Stimulated activated naive CD4-positive, alpha-beta T cell (primary cell): ENCODE measurements around the gene TIMM10.

Experiments
- DNase-seq, 6 experiments: peaks; one replicate each; lab custom pipeline; 2025; lab: John Stamatoyannopoulos, UW

Gene TIMM10

DNA sequence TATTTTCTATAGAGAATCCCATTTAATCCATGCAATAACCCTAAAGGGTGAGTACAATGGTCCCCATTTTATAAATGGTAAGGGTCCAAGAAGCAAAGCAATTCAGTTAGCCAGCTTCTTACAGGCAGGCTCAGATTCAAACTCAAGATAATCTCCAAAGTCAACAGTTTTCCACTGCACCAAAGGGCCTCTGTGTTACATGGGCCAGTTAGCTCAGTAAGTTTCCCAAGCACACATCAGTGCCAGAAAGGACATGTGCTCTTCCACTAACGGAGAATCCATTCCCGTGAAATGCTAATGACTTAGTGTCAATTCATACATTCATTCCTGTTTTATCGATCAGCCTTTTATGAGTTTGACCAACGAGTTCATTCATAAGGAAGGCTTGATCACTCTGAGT lies 26.0 kb downstream of the TIMM10 start:
- DNase-seq = no peak

DNA sequence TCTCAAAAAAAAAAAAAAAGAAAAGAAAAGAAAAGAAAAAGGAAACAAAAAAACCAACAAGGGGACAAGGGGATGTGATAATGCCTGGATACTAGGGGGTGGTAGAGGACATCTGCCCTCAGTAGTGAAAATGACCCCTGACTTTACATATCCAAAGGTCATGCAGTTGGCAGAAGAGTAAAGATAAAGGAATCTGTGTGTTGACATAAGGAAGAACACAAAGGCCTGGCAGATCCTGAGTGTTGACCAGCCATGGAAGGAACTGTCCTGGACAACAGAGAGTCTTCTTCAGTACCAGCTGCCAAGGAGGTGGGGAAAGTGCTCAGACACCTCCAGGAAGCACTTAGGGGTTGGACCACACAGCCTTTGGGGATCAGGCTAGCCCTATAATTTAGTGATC lies 27.7 kb downstream of the TIMM10 start:
- DNase-seq = no peak

DNA sequence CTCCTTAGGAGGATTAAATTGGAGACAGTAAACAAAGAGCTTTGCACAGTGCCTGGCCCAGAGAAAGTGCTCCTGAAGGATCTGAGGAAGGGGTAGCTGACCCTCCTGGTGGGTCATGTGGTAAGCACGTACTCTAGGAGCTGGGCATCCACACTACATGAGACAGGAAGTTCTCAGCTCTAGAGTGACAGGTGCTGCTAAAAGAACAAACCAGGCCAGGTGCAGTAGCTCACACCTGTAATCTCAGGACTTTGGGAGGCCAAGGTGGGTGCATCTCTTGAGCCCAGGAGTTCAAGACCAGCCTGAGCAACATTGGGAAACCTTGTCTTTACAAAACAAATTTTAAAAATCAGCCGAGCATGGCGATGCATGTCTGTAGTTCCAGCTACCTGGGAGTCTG lies 28.2 kb downstream of the TIMM10 start:
- DNase-seq = no peak

DNA sequence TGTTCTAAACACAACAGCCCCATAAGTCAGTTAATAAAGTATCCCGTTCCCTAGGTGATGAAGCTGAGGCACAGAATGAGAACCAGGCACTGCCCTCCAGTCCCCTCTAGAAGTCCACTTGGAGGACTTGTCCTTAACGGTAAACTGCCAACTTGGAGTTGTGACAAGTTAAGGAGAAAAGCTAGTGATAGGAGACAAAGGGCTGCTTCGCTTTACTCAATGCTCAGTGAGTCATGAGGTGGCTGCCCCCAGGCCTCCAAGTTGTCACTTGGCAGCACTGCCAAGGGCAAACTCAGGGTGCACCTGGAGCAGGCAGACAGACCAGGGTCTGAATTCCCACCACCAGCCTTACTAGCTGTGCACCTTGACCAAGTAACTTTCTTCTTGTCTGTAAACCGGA lies 28.6 kb downstream of the TIMM10 start:
- DNase-seq = no peak

DNA sequence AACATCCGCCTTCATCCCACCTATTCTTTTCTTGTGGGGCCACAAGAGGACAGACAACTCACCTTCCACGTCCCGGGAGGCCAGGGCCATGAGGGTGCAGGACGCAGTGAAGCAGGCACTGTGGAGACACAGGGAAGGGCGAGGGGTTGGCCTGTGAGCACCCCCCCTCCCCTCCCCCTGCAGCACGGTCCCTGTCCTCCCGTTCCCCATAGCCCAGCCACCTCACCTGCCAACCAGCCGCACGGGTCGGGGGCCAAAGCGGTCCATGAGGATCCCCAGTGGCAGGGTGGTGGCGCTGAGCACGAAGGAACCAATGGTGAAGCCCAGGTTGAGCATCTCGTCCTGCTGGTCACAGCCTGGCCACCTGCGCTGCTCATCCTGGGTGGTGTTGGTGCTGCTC lies 29.6 kb downstream of the TIMM10 start:
- no peak for DNase-seq

DNA sequence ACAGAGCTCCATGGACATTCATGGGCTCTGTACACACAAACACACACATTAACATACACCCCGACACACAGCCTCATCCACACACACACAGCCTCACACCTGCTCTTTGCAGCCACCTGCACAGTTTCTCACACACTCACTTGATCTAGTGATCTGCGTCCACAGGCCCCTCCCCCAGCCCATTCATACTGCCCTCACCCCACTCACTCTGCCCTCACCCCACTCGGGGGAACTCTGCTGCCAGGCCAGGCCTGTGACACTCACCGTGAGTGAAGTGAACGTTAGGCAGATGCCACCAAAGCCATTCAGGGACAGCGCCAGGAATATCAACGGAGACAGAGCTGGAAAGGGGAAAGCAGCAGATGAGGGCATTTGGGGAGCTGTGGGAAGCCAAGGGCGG lies 30.0 kb downstream of the TIMM10 start:
- no peak for DNase-seq

DNA sequence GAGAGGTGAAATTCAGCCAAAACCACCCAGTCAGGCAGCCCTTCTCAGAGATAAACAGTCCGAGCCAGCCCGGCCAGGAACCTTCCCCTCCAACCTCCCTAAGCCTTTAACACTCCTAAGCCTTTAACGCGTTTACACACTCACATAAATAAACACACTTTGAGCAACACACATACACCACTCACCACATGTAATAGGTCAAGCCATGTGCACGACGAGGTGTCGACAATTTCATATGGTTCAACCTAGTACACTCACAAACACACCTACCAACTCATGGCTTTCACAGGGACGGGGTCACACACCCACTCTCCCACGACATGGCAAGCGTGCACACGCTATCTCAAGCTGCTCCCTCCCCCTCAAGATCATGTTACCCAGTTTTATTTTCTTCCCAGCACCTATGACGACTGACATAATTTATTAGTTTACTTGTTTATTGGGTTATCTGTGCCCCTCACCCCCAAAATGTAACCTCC lies 30.5 kb downstream of the TIMM10 start:
- no peak for DNase-seq

DNA sequence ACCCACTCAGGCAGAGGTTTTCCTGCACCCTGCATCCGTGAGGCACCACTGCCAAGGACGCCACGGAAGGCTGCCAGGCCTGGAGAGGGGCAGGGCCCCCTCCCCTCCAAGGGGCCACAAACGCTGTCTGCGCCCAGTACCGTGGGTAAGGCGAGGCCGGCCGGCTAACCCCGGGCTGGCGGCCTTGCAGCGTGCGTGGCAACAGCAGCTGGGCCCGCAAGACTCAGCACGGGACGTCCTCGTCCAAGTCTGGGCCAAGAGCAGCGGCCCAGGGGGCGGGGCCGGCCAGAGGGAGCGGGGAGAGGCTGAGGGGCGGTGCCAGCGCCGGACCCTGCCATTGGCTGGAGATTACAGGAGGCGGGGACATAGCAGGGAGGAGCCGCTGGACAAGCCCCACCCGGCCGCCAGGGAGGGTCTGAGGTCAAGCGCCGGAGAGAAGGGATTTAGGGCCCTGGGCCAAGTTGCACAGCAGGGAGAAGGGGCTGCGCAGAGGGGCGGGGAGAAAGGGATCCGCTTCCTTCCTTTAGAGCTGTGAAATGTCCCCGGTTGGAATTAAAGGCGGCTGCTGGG lies 31.1 kb downstream of the TIMM10 start:
- peak in 1 of 6 experiments; percentile 25 for DNase-seq

DNA sequence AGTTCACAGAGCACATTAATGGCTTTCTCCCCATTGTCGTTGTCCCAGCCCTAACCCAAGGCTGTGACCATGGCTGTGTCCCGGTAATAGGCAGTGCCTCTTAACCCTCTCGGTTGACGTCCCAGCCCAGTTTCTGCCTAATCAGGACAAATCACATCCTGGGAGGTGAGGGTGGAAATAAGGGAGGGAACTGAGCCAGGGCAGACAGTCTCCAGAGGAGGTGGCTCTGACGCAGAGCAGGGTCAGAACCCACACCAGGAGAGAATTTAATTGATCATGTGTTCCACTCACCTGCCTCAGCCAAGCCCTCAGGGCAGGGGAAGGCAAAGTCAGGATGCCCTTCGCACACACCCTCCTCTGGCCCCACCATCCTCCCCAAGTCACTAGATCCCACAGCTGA lies 32.0 kb downstream of the TIMM10 start:
- DNase-seq = no peak

DNA sequence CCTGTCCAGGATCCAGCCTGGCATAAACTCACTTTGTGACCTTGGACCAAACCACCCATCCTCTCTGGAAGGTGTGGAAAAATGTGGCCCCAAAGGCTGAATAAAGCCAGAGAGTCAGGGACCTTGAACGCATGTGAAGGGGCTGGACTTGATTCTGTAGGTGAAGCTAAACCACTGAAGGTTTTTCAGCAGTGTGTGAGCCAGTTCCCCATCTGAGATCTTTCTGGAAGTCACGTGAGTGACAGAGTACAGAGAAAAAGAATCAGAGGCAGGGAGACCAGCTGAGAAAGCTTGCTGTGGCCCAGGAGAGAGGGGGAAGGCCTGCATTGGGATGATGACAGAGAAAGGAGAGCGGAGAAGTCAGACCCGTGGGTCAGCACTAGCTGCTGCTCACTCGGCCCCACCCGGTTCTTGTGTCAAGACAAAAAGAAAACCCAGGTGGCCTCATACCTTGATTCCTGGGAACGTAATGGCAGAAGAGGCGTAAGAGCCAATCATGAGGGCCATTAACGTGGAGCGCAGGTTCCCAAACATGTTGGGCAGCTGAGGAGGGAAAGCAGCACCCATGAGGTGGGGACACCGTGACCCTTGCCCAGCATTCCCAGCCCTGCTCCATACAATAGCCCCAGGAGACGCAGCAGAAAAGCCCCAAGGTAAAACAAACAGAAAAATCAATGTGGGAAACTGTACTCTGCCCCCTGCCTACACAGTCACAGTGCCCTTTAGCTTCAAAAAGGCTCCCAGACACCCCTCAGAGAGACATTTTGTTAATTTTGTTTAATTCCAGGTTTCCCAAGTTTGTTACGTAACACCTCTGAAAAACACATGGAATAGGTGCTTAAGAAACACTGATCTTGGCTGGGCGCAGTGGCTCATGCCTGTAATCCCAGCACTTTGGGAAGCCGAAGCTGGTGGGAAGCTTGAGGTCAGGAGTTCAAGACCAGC lies 33.0 kb downstream of the TIMM10 start:
- no peak for DNase-seq

DNA sequence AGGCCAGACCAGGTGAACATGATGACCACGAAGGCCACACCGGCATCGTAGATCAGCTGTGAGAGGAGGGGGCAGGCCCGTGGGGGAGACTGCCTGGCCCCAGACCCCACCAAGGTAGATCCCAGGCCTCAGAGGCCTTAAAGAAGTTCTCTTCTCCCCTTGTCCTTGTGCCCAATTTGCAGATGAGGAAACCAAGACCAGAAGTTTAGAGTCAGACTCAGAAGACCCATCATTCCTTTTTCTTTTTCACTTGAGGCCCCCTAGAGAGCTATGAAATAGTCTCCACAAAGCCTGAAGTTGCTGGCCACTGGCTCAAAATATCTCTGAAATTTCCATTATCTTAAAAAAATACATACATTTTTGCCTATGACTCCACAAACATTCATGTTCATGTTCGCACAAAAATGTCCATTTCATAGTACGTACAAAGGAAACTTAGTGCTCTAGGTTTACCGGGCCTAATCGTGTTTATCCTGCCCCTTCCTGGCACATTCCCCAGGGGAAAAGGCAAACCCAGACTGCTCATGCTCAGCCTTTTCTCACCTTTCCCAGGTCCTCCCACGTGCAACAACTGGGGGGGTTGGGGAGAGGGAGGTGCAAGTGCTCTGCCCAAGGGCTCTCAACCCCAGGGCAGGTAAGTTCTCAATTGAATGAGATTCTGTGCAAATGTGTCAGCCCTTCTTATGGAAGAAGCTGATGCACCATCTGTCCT lies 34.3 kb downstream of the TIMM10 start:
- no peak for DNase-seq

DNA sequence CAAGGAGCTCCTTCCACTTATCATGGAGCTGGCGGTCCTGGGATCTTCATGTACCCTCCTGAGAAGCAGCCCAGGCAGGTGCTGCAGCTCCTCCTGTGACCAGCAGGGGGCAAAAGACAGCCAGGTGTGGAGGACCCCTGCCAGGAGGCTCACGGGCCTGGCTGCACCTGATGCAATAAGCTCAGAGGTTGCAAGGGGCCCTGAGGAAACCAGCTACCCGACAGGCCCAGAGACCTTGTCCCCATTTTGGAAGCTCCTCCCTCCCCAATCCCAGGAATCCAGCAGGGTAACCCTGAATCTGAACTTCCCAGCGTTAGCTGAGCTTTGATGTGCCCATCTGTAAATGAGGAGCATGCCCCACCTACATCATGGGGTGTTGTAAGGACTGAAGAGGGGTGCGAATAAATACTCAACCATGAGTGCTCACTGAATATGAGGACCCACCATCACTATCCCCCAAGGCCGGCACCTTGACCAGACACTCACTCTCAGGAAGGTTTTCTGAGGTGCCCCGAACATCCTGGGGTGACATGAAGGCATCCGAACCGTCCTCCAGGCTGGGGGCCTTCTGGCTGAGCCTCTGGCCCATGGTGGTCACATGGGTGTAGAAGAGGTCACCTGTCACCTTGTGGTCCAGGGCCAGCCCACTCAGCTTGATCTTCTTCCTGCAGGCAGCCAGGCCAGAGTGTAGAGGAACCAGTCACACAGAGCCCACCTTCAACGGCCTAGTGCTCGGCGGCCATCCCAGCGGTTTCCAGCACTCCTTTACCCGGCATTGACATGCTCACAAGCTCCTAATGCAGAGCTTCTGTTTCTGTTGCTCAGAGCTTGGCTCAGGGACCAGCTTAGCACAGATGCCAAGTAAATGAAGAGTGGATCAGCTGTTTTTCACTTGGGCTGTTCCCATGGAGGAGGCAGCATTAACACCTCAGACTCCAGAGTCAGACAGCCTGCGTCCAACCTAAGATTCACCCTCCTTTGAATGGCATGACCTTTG lies 36.7 kb downstream of the TIMM10 start:
- DNase-seq = peak; percentile 59 to 77 (median 64)

DNA sequence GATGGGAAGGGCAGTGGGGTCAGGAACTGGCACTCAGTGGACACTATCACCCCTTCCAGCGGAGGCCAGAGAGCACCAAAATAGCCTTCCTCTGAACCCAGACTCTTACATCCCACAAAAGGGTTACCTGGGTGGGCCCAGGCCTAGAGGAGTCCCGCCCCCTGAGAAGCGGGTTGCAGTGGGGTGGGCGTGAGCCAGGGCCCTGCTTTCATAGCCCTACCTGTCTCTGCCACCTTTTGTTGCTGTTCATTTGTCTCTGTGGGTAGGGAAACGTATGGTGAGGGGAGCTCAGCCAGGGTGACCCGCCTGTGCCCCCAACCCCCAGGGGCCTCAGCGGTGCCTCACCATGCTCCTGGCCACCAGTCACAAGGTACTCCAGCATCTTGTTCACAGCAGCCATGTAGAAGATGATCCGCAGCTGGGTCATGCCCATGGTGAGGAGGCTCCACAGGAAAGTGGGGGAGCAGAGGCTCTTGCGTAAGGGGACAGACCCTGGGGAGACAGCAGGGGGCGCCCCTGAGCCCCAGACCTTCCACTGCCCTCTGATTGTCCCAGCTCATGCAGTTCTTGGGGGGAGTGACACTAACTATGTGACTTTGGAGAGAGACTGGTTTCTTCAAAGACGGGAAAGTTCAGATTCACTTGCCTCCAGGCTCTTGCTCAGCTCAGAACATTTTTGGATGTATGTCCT lies 39.0 kb downstream of the TIMM10 start:
- peak in 4 of 6 experiments; percentile 7 to 51 (median 42) for DNase-seq

DNA sequence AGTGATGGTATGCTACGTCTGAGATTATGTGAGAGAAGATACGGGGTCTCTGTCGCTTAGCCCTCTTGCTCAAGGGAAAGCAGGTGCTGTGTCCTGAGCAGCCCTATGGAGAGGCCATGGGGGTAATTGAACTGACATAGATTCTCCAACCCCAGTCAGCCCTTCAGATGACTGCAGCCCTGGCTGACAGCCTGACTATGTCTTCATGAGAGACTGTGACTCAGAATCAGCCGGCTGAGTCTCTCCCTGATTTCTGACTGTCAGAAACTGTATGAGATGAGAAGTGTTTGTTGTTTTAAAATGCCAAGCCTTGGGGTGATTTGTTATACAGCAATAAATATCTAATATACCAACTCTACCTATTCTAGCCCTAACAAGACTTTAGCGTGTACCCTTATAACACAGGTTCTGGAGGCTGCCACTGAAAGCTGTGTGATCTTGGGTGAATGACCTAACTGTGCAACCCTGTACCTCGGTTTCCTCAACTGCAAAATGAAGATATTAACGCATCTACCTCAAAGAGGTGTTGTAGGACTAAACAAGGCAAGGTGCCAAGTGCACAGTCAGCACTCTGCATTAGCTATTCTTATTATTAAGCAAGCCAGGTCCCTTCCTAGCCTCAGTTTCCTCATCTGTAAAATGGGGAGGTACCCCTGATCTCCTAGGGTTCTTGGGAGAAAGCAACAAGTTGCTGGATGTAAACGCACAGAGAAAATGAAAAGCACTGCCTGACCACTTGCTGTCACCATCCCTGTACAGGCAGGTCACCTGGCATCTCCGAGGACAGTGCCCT lies 39.9 kb downstream of the TIMM10 start:
- no peak for DNase-seq

DNA sequence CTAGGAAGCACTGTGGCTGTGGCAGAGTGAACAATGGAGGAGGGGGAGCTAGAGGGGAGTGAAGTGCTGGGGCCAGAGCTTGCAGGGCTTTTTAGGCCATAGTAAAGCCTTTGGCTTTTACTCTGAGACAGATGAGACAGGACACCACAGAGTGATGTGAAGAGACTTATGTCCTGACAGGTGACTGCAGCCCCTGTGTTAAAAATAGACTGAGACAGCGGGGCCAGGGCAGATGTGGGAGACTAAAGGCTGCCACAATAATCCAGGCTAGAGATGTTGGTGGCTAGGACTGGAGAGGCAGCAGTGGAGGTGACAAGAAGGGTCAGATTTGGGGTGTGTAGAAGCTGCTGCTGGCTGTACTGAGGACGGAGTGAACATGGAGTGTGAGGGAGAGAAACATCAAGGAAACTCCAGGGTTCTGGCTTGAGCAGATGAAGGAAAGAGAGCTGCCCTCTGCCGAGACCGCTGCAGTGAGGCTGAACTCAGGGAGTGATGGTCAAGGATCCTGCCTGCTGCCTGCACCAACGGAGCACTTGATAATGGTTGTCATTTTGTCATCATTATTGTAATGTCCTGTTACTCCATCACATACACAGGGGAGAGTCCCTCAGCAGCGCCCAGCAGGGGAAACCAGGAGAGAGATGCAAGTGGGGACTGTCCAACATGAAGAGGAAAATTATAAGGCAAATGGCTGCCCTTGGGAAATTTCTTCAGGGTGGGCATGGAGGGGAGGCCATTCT lies 42.5 kb downstream of the TIMM10 start:
- no peak for DNase-seq

DNA sequence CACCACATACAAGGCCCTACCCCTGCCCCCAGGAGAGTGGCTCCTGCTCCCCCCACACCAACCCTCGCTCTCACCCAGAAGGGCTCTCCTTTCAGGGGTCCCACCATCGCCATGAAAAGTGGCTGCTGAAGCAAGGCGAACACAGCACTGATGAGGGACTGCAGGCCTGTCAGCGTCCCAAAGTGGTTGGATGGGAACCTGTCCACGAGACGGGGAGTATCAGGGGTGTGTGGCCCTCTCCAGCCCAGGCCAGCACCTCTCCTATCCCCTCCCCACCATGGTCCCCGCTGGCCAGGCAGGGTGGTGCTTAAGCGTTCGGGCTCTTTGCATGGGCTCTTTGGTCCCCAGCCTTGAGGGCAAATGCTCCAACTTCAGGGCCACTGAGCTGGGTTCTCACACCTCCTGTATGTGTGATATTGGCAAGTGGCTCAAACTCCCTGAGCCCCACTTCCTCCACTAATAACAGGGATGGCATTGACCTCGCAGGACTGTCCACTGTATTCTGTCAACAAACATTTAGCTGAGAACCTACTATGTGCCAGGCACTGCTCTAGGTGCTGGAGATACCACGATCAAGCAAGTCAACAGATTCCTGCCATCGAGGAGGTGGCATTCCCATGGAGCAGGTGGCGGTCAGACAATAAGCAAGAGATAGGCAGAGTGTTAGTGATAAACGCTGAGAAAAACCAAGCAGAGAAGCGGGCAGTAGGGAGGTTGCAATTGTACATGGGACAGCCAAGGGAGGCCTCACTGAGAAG lies 43.4 kb downstream of the TIMM10 start:
- DNase-seq = no peak

DNA sequence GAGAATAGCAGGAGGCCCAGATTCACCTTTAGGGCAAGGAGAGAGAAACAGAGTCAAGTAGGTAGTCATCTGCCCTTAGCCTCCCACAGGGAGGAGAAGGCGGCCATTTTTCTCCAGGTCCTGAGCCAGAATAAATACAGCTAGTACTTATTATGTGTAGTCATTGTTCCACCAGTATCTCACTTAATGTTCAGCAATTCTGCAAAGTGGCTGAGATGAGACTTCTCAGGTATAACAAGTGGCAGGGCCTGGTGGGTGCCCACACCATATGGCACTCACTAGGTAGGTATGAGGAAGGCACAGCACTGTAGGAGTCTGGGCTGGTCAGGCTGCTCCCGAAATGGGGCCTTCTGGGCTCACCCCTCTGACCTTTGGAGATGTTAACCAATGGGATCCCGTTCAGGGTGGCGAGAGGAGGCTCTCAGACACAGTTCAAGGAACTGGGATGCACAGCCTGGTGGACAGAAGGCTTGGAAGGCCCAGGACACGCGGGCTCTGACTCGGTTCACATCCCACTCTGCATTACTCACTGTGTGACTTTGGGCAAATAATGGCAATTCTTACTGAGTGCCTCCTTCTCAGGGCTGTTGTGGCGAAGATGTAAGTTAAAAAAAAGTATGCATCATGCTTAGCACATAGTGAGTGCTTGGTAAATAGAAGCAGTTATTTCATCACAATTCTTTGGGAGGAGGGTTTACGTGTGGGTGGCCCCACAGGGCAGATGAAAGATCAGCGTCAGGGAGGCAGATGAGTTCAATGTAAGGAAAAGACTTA lies 45.1 kb downstream of the TIMM10 start:
- no peak for DNase-seq
